Measurements from ENCODE around the gene PDK2.

Gene PDK2

DNA sequence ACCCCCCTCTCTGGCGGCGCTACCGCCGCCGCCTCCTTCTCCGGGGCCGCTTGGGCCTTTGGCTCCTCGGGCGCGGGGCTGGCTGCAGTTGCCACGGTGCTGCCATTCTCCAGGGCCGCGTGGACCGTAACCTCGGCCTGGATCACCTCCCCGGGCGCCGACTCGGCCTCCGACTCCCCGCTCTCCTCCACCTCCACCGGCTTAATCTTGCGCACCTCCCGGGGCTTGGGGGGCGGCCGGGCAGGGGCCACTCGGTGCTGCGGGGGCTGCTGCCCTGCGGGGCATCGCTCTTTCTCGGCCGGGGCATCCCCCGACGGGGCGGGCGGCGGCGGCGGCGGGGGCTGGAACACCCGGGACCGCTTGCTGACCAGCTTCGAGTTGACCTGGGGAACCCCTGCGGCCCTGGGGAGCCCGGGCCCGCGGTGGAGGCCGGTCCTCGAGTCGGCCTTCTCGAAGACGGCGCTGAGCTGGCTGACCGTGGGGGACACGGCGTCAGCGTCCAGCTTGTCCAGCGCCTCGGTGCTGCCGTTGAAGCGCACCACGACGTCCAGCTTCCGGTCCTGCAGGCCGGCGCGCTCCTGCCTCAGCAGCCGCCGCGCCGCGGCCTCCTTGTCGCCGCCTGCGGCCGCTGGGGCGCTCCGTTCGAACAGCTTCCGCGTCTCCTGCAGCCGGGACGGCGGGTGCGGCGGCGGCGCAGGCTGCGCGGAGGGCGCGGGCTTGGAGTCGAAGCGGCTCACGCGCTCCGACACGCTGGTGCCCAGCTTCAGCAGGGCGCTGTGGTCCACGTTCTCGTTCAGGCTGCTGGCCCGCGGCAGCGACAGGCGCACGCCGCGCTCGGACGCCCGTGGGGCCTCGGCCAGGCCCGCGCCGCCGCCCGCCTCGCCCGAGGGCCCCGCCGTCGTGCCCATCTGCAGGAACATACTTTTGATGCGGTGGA lies 54.5 kb downstream of the PDK2 start:
- DNase-seq (ENCODE audit: low read depth): peak; percentile 85

DNA sequence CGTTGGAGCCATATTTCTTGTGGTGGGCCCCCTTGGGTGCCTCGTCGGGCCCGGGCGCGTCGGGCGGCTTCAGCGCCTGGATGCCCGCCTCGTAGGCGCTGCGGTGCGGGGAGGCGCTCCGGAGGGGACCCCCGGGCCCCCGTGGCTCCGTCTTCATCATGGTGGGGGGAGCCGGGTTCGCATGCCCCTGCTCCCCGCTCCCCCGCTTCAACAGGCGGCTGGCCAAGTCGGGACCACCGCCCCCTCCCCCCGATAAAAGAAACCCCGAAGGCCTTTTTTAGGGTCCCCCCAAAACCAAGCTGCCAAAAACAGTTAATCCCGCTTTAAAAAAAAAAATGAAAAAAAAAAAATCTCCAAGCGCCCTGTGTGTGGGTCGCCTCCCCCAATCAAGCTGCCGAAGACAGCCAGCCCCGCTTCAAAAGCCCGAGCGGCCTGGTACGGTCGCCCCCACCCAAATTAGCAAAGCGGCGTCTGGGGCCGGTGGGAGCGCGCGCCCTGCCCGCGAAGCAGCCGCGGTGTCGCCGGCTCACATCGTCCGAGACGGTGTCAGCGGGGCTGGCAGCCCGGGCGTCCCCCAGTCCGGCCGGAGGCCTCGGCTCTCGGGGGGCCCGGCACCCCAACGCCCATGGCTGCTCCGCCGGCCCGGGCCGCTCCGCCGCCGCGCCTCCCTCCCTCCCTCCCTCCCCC lies 55.3 kb downstream of the PDK2 start, which contains the start of gene PPP1R9B:
TSS of gene PPP1R9B (minus strand) at position 324 of the 687 bp plus-strand sequence. CDS start at position 160, 164 bp downstream.
- no peak for DNase-seq (ENCODE audit: low read depth)

GRCh38 chr17:50151041-50151936 lies 56.1 kb downstream of the PDK2 start:
- DNase-seq (ENCODE audit: low read depth): peak; percentile 96

DNA sequence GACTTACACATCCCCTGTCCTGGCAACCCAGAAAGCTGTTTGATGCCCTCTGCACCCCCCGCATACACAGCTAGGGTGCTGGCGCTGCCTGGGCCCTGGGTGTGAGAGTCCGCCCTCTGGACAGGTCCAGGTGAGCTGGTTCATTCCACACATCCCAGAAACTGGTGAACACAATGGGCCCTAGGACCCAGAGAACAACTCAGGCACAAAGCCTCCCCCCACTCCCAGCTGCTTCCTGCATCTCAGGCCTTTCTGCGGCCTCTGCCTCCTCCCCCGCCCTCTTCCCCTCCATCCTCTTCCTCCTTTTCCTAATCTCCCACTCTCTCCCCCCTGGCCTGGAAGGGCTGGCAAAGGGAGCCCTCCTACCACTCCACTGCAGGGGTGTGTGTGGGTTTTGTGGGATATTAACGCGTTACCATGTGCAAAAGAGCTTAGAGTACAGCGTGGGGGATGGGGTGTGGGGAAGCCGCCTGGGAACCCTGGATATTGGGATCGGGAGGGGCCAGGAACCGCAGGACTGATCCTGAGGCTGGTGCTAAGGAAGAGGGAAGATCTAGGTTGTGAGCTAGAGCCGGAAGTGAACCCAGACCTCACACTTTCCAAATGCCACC lies 56.9 kb downstream of the PDK2 start:
- peak; percentile 93 for DNase-seq (ENCODE audit: low read depth)

DNA sequence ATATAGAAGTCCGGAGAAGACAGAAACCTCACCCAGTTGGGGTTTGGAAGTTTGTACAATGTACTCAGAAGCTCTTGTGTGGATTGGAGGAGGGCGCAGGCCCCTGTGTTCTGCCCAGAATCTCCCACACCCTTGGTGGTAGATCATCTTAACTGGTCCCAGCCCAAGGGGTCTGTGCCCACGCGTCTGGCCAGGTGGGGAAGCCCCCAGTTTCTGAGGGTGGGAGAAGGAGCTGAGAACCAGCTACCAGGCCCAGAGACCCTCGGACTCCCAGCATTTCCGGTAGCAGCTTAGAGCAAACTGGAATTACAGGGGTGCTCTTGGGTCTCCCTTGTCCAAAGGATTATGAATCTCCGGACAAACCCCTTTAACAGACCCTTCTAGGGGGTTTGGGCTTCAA lies 57.6 kb downstream of the PDK2 start:
- DNase-seq (ENCODE audit: low read depth): no peak

GRCh38 chr17:50153650-50154575 lies 58.8 kb downstream of the PDK2 start:
- DNase-seq (ENCODE audit: low read depth): no peak

DNA sequence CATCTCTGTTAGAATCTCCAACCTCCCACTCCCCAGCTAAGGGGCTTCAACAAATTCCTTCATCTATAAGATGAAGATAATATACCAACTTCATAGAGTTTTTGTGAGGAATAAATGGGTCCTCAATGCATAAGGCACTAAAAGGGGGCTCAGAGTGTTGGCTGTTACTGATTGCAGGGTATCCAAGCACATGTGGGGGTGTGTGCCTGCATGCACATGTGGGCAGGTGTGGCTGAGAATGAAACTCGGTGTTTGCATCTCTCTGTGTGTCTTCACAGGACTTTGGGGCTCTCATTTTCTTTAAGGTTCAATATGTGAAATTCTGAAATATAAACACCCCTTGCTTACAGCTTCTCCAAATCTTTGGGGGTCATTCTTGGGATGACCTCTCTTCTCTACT lies 59.5 kb downstream of the PDK2 start:
- no peak for DNase-seq (ENCODE audit: low read depth)

DNA sequence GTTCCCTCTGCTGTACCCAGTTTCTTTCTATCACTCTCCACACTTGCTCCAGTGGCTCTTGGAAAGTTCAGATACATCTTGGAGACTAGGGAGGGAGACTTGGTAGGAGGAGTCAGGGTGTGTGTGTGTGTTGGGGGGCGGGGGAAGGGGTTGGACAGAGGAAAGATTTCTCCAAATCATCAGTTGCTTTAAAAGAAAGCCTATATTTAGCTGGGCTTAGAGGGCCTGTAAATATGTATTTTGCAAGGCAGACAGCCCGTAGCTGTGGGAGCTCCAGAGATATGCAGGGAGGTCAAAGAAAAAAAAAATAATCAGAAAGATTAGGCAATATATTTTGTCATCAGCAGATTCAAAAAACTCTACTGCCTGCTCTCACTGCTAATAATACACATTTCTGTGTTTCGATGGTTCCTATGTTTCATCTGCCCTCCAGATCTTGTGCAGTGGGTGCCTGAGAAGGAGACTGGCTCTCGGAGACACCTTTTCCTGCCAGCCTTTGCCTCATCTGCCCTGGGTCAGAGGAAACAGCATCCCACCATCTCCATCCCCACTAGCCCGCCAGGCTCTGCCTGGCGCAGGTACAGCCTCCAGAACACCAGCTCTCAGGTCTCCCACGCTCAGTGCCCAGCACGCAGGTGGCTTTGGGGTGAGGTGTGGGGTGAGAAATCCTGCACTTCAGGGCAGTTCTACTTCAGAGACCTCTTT lies 60.1 kb downstream of the PDK2 start:
- DNase-seq (ENCODE audit: low read depth): no peak

DNA sequence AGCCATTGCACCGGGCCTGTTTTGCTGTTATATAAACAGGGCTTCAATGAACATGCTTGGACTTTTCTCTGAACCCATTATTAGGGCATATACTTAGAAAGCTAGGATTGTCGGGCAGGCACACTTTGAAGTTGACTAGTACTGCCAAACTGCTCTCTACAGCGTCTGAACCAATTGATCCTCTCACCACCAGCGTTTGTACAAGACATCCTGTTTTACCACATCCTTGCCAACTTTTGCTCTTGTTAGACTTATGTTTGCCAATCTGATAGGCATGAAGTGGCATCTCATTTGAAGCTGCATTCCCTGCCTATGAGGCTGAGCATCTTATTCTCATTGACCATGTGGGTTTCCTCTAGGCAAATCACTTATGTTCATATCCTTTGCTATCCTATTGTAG lies 62.7 kb downstream of the PDK2 start:
- DNase-seq (ENCODE audit: low read depth): no peak

DNA sequence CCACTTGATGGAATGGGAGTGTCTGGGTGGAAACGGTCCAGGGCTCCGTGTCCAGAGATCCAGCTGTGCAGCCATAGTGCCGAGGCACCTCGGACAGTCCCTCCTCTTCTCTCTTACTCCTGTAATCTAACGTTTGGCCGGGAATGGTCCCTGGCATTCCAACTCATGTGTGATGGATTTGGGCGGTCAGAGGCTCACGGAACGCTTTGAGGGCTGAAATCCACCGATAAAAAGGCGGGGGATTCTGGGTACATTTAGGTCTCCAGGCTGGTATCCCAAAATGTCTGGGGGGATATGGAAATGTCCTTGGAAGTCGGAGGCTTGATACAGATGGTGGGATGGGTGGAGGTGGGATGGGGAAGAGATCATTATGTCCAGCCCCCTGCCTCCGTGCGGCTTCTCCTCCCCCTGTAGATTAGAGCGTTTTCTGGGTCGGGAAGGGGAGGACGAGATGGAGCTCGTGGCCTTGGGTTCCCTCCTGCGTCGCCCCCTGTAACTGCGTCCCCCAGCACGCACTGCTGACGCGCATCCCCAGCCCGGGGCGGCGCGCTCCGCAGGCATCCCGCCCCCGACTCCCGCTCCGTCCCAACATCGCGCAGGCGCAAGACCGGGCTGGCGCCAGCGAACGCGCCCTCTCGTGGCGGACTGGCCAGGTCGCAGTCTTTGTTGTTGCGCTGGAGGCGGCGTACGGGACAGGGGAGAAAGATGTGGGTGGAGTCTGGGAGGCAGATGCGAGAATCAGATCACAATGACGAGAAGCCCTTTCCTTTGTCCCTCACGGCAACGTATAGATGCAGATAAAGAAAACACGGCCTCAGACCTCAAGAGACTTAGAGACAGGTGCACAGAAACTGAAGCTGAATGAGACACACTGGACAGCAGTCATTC lies 66.1 kb downstream of the PDK2 start:
- peak; percentile 95 for DNase-seq (ENCODE audit: low read depth)

Measured in ELR (cell line).